Prostate gland (tissue), 2 donors: ENCODE results near the gene RACK1.

Experiments
- POLR2A ChIP-seq: fragments of 450-650 bp; IDR thresholded peaks from one replicate; pipeline ENCODE4 v1.6.1; 2016; ENCODE audit warnings: antibody characterized with exemption, mild to moderate bottlenecking
- POLR2AphosphoS5 ChIP-seq: sonication (generic); formaldehyde crosslinking; IDR thresholded peaks from one replicate; pipeline ENCODE4 v1.6.1; 2017; ENCODE audit warnings: antibody characterized with exemption
- TF ChIP-seq, protein P1 (sequence below), 4 experiments: fragments of 200-600 bp in 2 of 4; fragments of 450-650 bp in 2 of 4; sonication (generic) in 2 of 4; IDR thresholded peaks; 1 replicate in 3 of 4; 2 replicates in 1 of 4; pipeline ENCODE4 v1.5.1; 2016 to 2019; ENCODE audit warnings: antibody characterized with exemption in 4 of 4, mild to moderate bottlenecking in 2 of 4, moderate library complexity in 2 of 4

DNA sequence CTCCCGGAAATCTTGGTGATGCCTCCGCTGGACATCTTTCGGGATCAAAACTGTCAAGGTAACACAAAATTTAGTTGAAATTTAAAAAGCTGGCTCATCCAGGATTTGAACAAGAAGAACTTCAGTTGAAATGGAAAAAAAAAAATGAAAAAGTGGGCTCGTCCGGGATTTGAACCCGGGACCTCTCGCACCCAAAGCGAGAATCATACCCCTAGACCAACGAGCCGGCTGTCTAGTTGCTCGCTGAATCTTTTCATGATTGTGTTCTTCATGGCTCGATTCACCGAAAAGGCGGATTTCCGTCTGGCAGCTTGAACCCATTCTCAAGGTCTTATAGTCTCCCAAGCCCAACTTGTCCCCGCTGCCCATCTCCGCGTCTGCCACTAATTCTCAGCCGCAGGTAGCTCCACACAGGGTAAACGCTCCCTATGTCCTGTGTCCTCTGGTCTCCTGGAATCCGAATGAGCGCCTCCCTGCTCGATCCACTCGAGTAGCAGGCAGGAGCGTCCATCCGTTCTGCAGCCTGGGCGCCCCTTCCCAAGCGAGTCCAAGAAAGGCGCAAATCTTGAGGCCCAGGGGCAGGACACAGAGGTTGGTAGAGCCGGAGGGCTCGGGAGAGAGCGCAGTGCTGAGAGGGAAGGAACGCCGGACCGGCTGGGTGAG is 54.9 kb downstream of the RACK1 start:
- TF ChIP-seq POLR2A = no peak
- TF ChIP-seq, protein P1, sequence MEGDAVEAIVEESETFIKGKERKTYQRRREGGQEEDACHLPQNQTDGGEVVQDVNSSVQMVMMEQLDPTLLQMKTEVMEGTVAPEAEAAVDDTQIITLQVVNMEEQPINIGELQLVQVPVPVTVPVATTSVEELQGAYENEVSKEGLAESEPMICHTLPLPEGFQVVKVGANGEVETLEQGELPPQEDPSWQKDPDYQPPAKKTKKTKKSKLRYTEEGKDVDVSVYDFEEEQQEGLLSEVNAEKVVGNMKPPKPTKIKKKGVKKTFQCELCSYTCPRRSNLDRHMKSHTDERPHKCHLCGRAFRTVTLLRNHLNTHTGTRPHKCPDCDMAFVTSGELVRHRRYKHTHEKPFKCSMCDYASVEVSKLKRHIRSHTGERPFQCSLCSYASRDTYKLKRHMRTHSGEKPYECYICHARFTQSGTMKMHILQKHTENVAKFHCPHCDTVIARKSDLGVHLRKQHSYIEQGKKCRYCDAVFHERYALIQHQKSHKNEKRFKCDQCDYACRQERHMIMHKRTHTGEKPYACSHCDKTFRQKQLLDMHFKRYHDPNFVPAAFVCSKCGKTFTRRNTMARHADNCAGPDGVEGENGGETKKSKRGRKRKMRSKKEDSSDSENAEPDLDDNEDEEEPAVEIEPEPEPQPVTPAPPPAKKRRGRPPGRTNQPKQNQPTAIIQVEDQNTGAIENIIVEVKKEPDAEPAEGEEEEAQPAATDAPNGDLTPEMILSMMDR (IDR thresholded peaks at IDR 0.05) = no peak
- TF ChIP-seq POLR2AphosphoS5 = peak; percentile 74
